Measurements from ENCODE around the gene CGNL1. TPM values are rescaled to one million over a fixed set of nuclear protein-coding genes. Genes with fewer than 3 reads are reported as not detected.

Gene CGNL1
- polyA plus RNA-seq, 1 of the 3 experiments (the other 2 are of a cell fraction) = 0.23 TPM

DNA sequence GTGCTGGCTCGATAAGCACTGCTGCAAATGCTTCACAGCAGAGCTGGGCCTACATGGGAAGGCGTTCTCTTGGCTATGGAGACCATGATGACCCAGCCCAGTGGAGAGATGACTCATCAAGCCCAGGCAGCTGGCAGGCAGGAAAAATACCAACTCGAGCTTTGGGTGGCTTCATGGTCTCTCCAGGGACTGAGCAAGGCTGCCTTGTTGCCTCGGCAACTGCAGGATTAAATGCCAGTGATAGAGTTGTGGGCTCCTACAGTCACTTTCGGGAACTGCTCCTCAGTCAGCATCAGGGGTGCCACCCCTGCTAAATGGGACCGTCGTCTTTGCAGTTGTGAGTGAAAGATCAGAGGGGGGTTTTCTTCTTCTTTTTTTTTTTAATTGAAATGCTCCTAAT lies 160.8 kb downstream of the CGNL1 start:
- POLR2A ChIA-PET = no interaction called here
- H3K27ac ChIP-seq (ENCODE audit: low read depth in 2 of 2, low read length in 1 of 2) = peak overlapping the region in 1 of 2 experiments; percentile 43; a peak in 1 of 4 replicates

More for the DNA sequence above, 160.8 kb downstream of the CGNL1 start:
- Histone ChIP-seq H3F3A (replicated peaks; ENCODE audit: insufficient read depth) (no peaks in the 10 kb centered on the region), H2AFZ (ENCODE audit: low read depth) (no peak overlapping the region), H3K4me2 (0 out of 2 replicates have a peak overlapping the region, but pooled peaks have one; percentile 2), H3K36me3 (replicated peaks in 1 of 2; ENCODE audit: control insufficient read depth in 1 of 2, insufficient read depth in 2 of 2, low read length in 1 of 2) (no peaks in the 10 kb centered on the region), H3K9me3 (no peaks in the 10 kb centered on the region), H3K4me3 (ENCODE audit: low read depth in 2 of 2, low read length in 1 of 2) (no peak overlapping the region), H4K20me1 (ENCODE audit: insufficient read depth) (no peaks in the 10 kb centered on the region), H3K4me1 (ENCODE audit: control insufficient read depth in 1 of 2, insufficient read depth in 2 of 2, low read depth in 1 of 2, low read length in 1 of 2) (peaks cover 6 to 15% of the 10 kb centered on the region in 2 experiments; a peak in 2 of 4 replicates), H3K9ac (no peak overlapping the region), H3K79me2 (ENCODE audit: insufficient read depth) (no peaks in the 10 kb centered on the region), H3K27me3 (ENCODE audit: insufficient read depth) (no peaks in the 10 kb centered on the region), H3K9me2 (no peaks in the 10 kb centered on the region)
- CTCF ChIA-PET = interaction anchor here (1.1 to 10.9 kb wide), 5 partner anchors 9 to 196 kb away, joined by 3 to 191 read pairs (median 5); no protein-coding TSS in a partner anchor
- no peak for TF ChIP-seq RFX5 (IDR thresholded peaks at IDR 0.05; ENCODE audit: low read length)
- no peak for TF ChIP-seq SIN3A (IDR thresholded peaks at IDR 0.05; ENCODE audit: borderline replicate concordance, low read depth, low read length)
- no peak for TF ChIP-seq NRF1 (IDR thresholded peaks at IDR 0.05; ENCODE audit: low read depth, low read length)
- TF ChIP-seq, protein P1, sequence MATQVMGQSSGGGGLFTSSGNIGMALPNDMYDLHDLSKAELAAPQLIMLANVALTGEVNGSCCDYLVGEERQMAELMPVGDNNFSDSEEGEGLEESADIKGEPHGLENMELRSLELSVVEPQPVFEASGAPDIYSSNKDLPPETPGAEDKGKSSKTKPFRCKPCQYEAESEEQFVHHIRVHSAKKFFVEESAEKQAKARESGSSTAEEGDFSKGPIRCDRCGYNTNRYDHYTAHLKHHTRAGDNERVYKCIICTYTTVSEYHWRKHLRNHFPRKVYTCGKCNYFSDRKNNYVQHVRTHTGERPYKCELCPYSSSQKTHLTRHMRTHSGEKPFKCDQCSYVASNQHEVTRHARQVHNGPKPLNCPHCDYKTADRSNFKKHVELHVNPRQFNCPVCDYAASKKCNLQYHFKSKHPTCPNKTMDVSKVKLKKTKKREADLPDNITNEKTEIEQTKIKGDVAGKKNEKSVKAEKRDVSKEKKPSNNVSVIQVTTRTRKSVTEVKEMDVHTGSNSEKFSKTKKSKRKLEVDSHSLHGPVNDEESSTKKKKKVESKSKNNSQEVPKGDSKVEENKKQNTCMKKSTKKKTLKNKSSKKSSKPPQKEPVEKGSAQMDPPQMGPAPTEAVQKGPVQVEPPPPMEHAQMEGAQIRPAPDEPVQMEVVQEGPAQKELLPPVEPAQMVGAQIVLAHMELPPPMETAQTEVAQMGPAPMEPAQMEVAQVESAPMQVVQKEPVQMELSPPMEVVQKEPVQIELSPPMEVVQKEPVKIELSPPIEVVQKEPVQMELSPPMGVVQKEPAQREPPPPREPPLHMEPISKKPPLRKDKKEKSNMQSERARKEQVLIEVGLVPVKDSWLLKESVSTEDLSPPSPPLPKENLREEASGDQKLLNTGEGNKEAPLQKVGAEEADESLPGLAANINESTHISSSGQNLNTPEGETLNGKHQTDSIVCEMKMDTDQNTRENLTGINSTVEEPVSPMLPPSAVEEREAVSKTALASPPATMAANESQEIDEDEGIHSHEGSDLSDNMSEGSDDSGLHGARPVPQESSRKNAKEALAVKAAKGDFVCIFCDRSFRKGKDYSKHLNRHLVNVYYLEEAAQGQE (IDR thresholded peaks at IDR 0.05; ENCODE audit: low read depth, low read length) = no peak
- no peak for TF ChIP-seq RAD21 (IDR thresholded peaks at IDR 0.05; ENCODE audit: low read length)
- TF ChIP-seq, protein P2, sequence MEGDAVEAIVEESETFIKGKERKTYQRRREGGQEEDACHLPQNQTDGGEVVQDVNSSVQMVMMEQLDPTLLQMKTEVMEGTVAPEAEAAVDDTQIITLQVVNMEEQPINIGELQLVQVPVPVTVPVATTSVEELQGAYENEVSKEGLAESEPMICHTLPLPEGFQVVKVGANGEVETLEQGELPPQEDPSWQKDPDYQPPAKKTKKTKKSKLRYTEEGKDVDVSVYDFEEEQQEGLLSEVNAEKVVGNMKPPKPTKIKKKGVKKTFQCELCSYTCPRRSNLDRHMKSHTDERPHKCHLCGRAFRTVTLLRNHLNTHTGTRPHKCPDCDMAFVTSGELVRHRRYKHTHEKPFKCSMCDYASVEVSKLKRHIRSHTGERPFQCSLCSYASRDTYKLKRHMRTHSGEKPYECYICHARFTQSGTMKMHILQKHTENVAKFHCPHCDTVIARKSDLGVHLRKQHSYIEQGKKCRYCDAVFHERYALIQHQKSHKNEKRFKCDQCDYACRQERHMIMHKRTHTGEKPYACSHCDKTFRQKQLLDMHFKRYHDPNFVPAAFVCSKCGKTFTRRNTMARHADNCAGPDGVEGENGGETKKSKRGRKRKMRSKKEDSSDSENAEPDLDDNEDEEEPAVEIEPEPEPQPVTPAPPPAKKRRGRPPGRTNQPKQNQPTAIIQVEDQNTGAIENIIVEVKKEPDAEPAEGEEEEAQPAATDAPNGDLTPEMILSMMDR (IDR thresholded peaks at IDR 0.05) = peak; percentile 17; the same call in 1 of the 2 replicates
- TF ChIP-seq YY1 (IDR thresholded peaks at IDR 0.05; ENCODE audit: low read depth) = no peak
- no peak for TF ChIP-seq GABPA (IDR thresholded peaks at IDR 0.05; ENCODE audit: low read depth)
- TF ChIP-seq FOSL2 (IDR thresholded peaks at IDR 0.05; ENCODE audit: borderline replicate concordance, low read depth) = peak; percentile 79; the same call in 1 of the 2 replicates
- TF ChIP-seq, protein P3, sequence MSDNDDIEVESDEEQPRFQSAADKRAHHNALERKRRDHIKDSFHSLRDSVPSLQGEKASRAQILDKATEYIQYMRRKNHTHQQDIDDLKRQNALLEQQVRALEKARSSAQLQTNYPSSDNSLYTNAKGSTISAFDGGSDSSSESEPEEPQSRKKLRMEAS (IDR thresholded peaks at IDR 0.05; ENCODE audit: low read depth) = no peak
- TF ChIP-seq USF1 (IDR thresholded peaks at IDR 0.05; ENCODE audit: borderline replicate concordance, low read depth) = no peak
- no peak for TF ChIP-seq TAF1 (IDR thresholded peaks at IDR 0.05; ENCODE audit: borderline replicate concordance, low read depth, low read length)
- TF ChIP-seq JUND (IDR thresholded peaks at IDR 0.05) = peak; percentile 59
- no peak for TF ChIP-seq MEF2A (IDR thresholded peaks at IDR 0.05; ENCODE audit: borderline replicate concordance, low read depth)
- no peak for TF ChIP-seq FOXM1 (IDR thresholded peaks at IDR 0.05; ENCODE audit: low read depth)
- TF ChIP-seq TCF12 (IDR thresholded peaks at IDR 0.05) = peak; percentile 18; the same call in 1 of the 2 replicates
- TF ChIP-seq, protein P4, sequence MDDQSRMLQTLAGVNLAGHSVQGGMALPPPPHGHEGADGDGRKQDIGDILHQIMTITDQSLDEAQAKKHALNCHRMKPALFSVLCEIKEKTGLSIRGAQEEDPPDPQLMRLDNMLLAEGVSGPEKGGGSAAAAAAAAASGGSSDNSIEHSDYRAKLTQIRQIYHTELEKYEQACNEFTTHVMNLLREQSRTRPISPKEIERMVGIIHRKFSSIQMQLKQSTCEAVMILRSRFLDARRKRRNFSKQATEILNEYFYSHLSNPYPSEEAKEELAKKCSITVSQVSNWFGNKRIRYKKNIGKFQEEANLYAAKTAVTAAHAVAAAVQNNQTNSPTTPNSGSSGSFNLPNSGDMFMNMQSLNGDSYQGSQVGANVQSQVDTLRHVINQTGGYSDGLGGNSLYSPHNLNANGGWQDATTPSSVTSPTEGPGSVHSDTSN (IDR thresholded peaks at IDR 0.05) = no peak
- TF ChIP-seq CHD2 (IDR thresholded peaks at IDR 0.05; ENCODE audit: low read length, partially characterized antibody) = no peak
- no peak for TF ChIP-seq SMC3 (IDR thresholded peaks at IDR 0.05; ENCODE audit: low read depth, low read length)
- no peak for DNase-seq
- WGBS (ENCODE audit: low lambda C conversion rate) = 86% methylated on average over 5 of the region's 7 CpGs
